ENCODE results near the gene IGFBP6. TPM values are rescaled to one million over a fixed set of nuclear protein-coding genes. Genes with fewer than 3 reads are reported as not detected.

Gene IGFBP6
- total RNA-seq, 3 donors from 2014 or later (not counting 1 experiment from before 2014, with no cell fraction given) = 0.61 TPM; not detected in 2

DNA sequence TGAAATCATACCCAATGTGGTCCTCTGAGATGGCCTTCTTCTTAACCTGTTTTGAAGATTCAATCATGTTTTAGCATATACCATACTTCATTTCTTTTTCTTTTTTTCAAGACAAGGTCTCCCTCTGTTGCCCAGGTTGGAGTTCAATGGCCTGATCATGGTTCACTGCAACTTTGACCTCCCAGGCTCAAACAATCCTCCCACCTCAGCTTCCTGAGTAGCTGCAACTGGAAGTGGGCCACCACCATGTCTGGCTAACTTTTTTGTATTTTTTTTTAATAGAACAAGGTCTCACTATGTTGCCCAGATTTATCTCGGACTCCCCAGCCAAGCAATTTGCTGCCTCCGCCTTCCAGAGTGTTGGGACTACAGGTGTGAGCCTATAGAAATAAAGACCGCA is 36.3 kb downstream of the IGFBP6 start:
- no peak overlapping the region for H3K27ac Mint-ChIP-seq
- Histone ChIP-seq H3K36me3 (ENCODE audit: control insufficient read depth, insufficient read depth, low read length) (no peaks in the 10 kb centered on the region), H3K27ac (ENCODE audit: low read length) (no peak overlapping the region), H3K4me1 (ENCODE audit: control insufficient read depth, insufficient read depth, low read length) (no peaks in the 10 kb centered on the region), H3K9me3 (ENCODE audit: control insufficient read depth, insufficient read depth, low read length) (peaks cover 6% of the 10 kb centered on the region), H3K27me3 (ENCODE audit: control insufficient read depth, insufficient read depth, low read length) (no peaks in the 10 kb centered on the region), H3K4me3 (ENCODE audit: low read length) (no peak overlapping the region)
- intact Hi-C loops (cut with micrococcal nuclease) = no loop called here
- TF ChIP-seq, protein P1, sequence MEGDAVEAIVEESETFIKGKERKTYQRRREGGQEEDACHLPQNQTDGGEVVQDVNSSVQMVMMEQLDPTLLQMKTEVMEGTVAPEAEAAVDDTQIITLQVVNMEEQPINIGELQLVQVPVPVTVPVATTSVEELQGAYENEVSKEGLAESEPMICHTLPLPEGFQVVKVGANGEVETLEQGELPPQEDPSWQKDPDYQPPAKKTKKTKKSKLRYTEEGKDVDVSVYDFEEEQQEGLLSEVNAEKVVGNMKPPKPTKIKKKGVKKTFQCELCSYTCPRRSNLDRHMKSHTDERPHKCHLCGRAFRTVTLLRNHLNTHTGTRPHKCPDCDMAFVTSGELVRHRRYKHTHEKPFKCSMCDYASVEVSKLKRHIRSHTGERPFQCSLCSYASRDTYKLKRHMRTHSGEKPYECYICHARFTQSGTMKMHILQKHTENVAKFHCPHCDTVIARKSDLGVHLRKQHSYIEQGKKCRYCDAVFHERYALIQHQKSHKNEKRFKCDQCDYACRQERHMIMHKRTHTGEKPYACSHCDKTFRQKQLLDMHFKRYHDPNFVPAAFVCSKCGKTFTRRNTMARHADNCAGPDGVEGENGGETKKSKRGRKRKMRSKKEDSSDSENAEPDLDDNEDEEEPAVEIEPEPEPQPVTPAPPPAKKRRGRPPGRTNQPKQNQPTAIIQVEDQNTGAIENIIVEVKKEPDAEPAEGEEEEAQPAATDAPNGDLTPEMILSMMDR (IDR thresholded peaks at IDR 0.05) = no peak
- H3K4me1 Mint-ChIP-seq = no peaks in the 10 kb centered on the region
- DNase-seq = no peak
- no peaks in the 10 kb centered on the region for H3K9me3 Mint-ChIP-seq
- H3K27me3 Mint-ChIP-seq (ENCODE audit: low read depth in 2 of 2) = peaks cover 0 to 11% of the 10 kb centered on the region in 2 donors
- no peak overlapping the region for H3K4me3 Mint-ChIP-seq
- 97% methylated on average over 3 of the region's 3 CpGs for WGBS (ENCODE audit: insufficient coverage)
- no peak for ATAC-seq
- H3K36me3 Mint-ChIP-seq = peaks cover 7% of the 10 kb centered on the region

DNA sequence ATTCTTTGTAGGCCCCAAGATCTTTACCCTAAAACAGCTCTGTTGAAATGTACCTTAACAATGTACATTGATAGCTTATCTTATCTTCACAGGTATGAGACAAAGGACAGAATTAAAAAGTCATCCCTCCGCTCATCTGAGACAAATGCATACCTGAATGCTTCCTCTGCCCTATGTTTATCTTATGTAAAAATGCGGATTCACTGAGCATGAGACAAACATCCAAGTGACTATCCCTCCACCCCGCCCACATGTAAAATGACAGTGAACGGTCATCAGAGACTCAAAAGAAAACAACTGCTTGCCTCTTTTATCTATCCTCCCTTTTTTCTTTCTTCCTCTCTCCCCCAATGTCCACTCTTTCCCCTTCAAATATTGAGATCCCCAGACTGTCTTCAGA is 45.9 kb downstream of the IGFBP6 start:
- Histone ChIP-seq H3K9me3 (ENCODE audit: control insufficient read depth, insufficient read depth, low read length) (no peaks in the 10 kb centered on the region), H3K27me3 (ENCODE audit: control insufficient read depth, insufficient read depth, low read length) (no peaks in the 10 kb centered on the region), H3K4me3 (ENCODE audit: low read length) (no peak overlapping the region), H3K4me1 (ENCODE audit: control insufficient read depth, insufficient read depth, low read length) (no peaks in the 10 kb centered on the region), H3K36me3 (ENCODE audit: control insufficient read depth, insufficient read depth, low read length) (no peaks in the 10 kb centered on the region), H3K27ac (ENCODE audit: low read length) (no peak overlapping the region)
- DNase-seq (no peak), ATAC-seq (no peak)
- no peaks in the 10 kb centered on the region for H3K9me3 Mint-ChIP-seq
- H3K27ac Mint-ChIP-seq = no peak overlapping the region
- TF ChIP-seq, protein P1 (IDR thresholded peaks at IDR 0.05) = no peak
- H3K27me3 Mint-ChIP-seq (ENCODE audit: low read depth in 2 of 2) = no peaks in the 10 kb centered on the region
- no peaks in the 10 kb centered on the region for H3K36me3 Mint-ChIP-seq
- no peak overlapping the region for H3K4me3 Mint-ChIP-seq
- H3K4me1 Mint-ChIP-seq = no peaks in the 10 kb centered on the region
- intact Hi-C loops (cut with micrococcal nuclease) = no loop called here
- 91% methylated on average over 4 of the region's 4 CpGs for WGBS (ENCODE audit: insufficient coverage)

DNA sequence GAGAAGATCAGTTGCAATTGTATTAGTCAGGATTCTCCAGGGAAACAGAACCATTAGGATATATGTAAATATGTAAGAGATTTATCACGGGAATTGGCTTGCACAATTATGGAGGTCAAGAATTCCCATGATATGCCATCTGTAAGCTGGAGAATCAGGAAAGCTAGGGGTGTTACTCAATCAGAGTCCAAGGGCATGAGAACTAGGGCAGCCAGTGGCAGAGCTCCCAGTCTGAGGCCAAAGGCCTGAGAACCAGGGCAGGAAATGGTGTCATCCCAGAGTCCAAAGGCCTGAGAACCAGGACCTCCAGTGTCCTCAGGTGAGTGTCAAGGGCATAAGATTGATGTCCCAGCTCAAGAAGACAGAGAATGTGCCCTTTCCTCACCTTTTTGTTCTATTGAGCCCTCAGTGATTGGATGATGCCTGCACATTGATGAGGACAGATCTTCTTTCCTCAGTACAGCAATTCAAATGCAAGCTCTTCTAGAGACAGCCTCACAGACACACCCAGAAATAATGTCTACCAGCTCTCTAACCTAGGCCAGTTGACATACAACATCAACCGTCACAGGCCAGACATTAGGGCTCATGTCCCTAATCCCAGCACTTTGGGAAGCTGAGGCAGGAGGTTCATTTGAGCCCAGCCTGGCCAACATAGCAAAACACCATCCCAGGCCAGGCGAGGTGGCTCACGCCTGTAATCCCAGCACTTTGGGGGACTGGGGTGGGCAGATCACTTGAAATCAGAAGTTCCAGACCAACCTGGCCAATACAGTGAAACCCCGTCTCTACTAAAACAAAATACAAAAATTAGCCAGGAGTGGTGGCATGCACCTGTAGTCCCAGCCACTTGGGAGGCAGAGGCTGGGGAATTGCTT is 48.2 kb downstream of the IGFBP6 start:
- no peaks in the 10 kb centered on the region for H3K36me3 ChIP-seq (ENCODE audit: control insufficient read depth, insufficient read depth, low read length)
- H3K4me3 ChIP-seq (ENCODE audit: low read length) = no peak overlapping the region
- WGBS (ENCODE audit: insufficient coverage) = 90% methylated on average over 5 of the region's 5 CpGs
- intact Hi-C loops (cut with micrococcal nuclease) = no loop called here
- DNase-seq = no peak
- no peak overlapping the region for H3K27ac Mint-ChIP-seq
- H3K27ac ChIP-seq (ENCODE audit: low read length) = no peak overlapping the region
- H3K9me3 Mint-ChIP-seq = no peaks in the 10 kb centered on the region
- TF ChIP-seq, protein P1 (IDR thresholded peaks at IDR 0.05) = no peak
- H3K27me3 ChIP-seq (ENCODE audit: control insufficient read depth, insufficient read depth, low read length) = no peaks in the 10 kb centered on the region
- no peak overlapping the region for H3K4me3 Mint-ChIP-seq
- ATAC-seq = no peak
- no peaks in the 10 kb centered on the region for H3K9me3 ChIP-seq (ENCODE audit: control insufficient read depth, insufficient read depth, low read length)
- no peaks in the 10 kb centered on the region for H3K4me1 ChIP-seq (ENCODE audit: control insufficient read depth, insufficient read depth, low read length)
- H3K4me1 Mint-ChIP-seq = no peaks in the 10 kb centered on the region
- no peaks in the 10 kb centered on the region for H3K36me3 Mint-ChIP-seq
- no peaks in the 10 kb centered on the region for H3K27me3 Mint-ChIP-seq (ENCODE audit: low read depth in 2 of 2)
